GDM1 (cell line): ENCODE results near the gene CD22.
"Not testable (repeated sequence)": the region's sequence is repeated elsewhere in the genome, so short reads cannot be mapped to it uniquely, and the experiment has no call there.

Experiments used
- DNase-seq: peaks from one replicate; lab custom pipeline; 2025; lab: John Stamatoyannopoulos, UW

The CD22 gene

GRCh38 chr19:35359395-35359794 is 30.4 kb downstream of the CD22 start:
- not testable (repeated sequence) for DNase-seq

GRCh38 chr19:35360081-35360480 is 31.1 kb downstream of the CD22 start:
- not testable (repeated sequence) for DNase-seq

GRCh38 chr19:35360880-35361420 is 32.0 kb downstream of the CD22 start:
- DNase-seq = no peak

GRCh38 chr19:35362261-35363000 is 33.4 kb downstream of the CD22 start:
- no peak for DNase-seq

DNA sequence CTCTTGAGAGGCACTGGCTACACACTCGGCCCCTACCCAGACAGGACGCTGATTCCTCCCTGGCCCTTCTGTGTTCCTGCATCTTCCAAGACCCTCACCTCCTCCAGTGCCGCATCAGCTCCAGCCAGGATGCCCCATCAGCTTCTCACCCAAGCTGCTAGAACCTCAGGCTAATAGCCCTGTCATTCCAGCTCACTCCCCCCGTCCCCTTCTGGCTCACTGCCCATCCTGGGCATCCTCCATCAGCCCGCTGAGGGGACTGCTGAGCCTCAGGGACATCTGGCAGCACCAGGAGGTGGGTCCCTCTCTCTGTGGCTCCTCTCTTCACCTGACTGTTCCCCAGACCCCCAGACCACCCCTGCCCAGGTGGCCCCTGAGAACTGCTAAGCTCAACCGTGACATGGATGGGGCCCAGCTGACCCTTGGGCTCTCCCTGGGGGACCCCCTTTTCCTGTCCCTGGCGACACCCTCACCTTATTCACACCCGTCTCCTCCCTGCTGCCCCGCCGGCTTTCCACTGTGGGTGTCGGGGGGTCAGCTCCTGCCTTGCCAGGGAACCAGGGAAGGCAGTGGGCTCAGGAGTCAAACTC is 34.1 kb downstream of the CD22 start:
- DNase-seq = no peak

- DNase-seq = no peak
Measured at GRCh38 chr19:35363711-35364425, 34.9 kb downstream of the CD22 start.

DNA sequence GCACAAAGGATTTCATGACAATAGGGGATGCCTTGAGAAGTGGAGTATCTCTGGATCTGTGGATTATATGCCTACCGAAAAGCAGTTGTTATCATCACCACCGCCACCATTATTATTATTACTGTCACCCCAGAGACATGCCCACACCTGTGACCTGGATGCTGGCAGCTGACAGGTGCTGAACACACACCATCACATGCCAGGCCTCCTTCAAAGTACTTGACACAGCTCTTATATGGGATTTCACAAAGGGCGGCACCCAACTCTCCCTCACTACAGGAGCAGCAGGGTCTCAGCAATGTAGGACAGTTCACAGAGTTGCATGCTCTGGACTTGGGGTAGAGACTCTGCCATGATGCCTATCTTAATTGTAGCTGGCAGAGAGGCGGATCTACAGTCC is 36.3 kb downstream of the CD22 start:
- no peak for DNase-seq

DNA sequence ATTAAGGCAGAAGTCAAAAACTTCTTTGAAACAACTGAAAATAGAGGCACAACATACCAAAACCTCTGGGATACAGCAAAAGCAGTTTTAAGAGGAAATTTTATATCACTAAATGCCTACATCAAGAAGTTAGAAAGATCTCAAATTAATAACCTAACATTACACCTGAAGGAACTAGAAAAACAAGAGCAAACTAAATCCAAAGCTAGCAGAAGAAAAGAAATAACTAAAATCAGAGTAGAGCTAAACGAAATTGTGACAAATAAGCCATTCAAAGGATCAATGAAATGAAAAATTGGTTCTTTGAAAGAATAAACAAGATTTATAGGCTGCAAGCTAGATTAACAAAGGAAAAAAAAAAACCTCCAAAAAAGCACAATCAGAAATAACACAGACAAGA is 39.4 kb downstream of the CD22 start:
- DNase-seq = no peak

GRCh38 chr19:35369522-35369921 is 40.5 kb downstream of the CD22 start:
- no peak for DNase-seq

GRCh38 chr19:35370722-35371121 is 41.7 kb downstream of the CD22 start, which contains the start of gene GPR42:
Gene GPR42 (plus strand): TSS chr19:35371068. CDS start chr19:35371360, 292 bp downstream.
- DNase-seq = no peak

DNA sequence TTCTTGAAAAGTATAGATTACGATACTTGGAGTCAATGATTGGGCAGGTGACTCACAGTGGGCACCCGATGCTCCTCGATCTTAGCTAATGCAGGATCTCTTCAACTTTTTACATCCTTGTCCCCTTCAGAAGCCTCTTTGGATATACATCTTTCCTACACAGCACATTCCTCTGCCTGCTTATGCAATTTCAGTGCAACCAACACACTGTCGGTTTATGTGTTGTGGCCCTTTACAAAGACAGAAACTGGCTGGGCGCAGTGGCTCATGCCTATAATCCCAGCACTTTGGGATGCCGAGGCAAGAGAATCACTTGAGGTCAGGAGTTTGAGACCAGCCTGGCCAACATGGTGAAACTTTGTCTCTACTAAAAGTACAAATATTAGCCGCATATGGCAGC is 44.5 kb downstream of the CD22 start:
- no peak for DNase-seq

GRCh38 chr19:35374031-35374430 is 45.0 kb downstream of the CD22 start:
- not testable (repeated sequence) for DNase-seq

GRCh38 chr19:35375505-35376307 is 46.7 kb downstream of the CD22 start:
- no peak for DNase-seq

GRCh38 chr19:35377656-35378055 is 48.7 kb downstream of the CD22 start:
- DNase-seq = no peak

GRCh38 chr19:35378356-35378755 is 49.4 kb downstream of the CD22 start:
- DNase-seq = no peak

GRCh38 chr19:35379545-35379944 is 50.6 kb downstream of the CD22 start:
- not testable (repeated sequence) for DNase-seq

DNA sequence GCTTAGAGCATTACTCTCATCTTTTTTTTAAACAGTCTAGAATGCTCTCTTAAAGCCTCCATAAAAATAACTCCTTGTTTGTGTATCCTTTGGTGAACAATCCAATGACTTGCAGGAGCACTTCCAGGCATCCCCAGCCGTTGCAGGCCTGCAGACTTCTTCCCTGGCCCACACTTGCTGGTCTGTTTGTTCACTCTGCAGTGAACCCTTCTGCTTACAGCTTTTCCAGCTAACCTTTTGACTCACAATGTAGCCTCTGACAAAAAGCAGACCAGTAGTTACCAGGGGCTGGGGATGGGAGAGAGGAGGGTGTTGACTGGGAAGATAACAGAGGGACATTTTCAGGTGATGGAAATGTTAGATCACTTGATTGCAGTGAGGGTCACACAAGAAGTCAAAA is 51.0 kb downstream of the CD22 start:
- DNase-seq = no peak

DNA sequence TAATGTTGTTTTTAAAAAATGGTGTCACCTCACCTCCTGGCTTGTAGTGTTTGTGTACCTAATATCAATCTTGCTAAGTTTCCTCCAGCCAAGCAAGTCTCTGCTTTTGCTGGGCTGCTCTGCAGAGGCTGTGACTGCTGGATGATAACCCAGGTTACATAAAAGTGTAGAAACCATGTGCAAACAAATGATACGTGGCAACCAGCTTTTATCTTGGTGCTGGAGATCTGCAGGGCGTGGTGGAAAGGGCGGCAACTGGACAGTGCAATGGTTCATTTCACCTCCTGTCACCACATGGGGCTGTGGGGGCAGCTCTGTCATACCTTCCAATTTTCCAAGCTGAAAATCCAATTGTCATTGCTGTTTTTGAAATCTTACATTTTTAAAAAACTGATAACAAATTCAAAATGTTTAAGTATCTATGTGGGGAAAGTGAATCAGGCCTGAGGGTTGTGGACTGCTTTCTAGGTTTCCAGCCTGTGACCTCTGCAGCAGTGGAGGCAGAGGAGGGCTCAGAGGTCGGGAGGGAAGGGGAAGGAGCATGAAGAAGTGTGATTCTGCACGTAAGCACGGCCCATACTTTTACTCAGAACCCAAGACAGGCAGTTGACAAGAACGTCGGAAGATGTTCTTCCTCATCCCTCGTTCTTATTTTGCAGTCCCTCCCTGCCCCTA is 51.6 kb downstream of the CD22 start:
- DNase-seq = no peak

DNA sequence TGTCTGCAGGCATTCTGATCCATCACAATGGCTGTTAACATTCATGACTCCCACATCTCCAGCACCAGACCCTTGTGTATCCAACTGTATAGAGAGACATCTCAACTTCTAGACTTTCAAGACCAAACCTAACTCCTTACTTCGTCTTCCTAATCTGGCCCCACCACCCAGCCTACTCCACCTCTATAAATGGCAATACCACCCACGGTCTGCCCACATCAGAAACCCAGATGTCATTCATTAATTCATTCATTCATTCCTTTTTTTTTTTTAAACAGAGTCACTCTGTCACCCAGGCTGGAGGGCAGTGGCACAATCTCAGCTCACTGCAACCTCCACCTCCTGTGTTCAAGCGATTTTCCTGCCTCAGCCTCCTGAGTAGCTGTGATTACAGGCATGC is 52.3 kb downstream of the CD22 start:
- no peak for DNase-seq

DNA sequence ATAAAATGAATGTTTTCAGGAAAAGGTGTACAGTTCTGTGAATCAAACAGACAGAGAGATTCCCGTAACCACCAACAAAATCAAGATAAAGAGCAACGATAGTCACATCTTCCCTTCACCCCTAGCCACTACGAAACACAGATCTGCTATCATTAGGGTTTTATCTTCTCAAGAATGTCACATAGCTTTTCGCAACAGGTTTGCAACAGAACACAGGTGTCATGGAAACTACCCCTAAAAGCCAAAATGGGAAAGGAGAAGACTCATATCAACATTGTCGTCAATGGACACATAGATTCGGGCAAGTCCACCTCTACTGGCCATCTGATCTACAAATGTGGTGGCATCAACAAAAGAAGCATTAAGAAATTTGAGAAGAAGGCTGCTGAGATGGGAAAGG is 52.9 kb downstream of the CD22 start:
- DNase-seq = no peak

- DNase-seq = no peak
Measured at GRCh38 chr19:35383536-35383935, 54.5 kb downstream of the CD22 start.
